Thymus (tissue), 11 donors: ENCODE data around the gene ABTB1. TPM values are rescaled to one million over a fixed set of nuclear protein-coding genes. Genes with fewer than 3 reads are reported as not detected.

Source experiments
- DNase-seq, 9 donors: peaks; one replicate each; pipeline ENCODE4 v3.0.0-alpha.2; 2013; ENCODE audit warnings: low spot score in 9 of 9, low read depth in 6 of 9, missing footprints in 1 of 9
- H3K27ac ChIP-seq, 2 donors: one replicate each; pipeline ENCODE4 v1.5.1; 2013; ENCODE audit warnings: control low read depth in 1 of 2, low read depth in 1 of 2, low read length in 1 of 2, mild to moderate bottlenecking in 1 of 2, moderate library complexity in 1 of 2
- H3K27me3 ChIP-seq, 2 donors: one replicate each; pipeline ENCODE4 v1.5.1; 2013; ENCODE audit warnings: low read length in 1 of 2; ENCODE audit not compliant: control insufficient read depth in 2 of 2, insufficient read depth in 1 of 2
- H3K36me3 ChIP-seq, 2 donors: one replicate each; pipeline ENCODE4 v1.5.1; 2013; ENCODE audit warnings: low read length in 1 of 2, mild to moderate bottlenecking in 1 of 2, moderate library complexity in 1 of 2; ENCODE audit not compliant: control insufficient read depth in 2 of 2, insufficient read depth in 2 of 2
- H3K4me1 ChIP-seq, 2 donors: one replicate each; pipeline ENCODE4 v1.5.1; 2013; ENCODE audit warnings: low read length in 2 of 2; ENCODE audit not compliant: control insufficient read depth in 2 of 2, insufficient read depth in 2 of 2
- H3K4me3 ChIP-seq, 2 donors: one replicate each; pipeline ENCODE4 v1.5.1; 2013; ENCODE audit warnings: low read length in 2 of 2, control low read depth in 1 of 2, mild to moderate bottlenecking in 1 of 2
- H3K9me3 ChIP-seq, 2 donors: one replicate each; pipeline ENCODE4 v1.5.1; 2013; ENCODE audit warnings: low read length in 1 of 2, mild to moderate bottlenecking in 1 of 2; ENCODE audit not compliant: control insufficient read depth in 2 of 2, insufficient read depth in 1 of 2
- WGBS: extraction: QIAGEN DNeasy Blood & Tissue Kit; methylation state at CpG from one replicate; pipeline ENCODE4 v1.1.7; 2013; 5-methylcytosine and 5-hydroxymethylcytosine counted together
- polyA plus RNA-seq: library from polyadenylated mRNA; stranded (reverse); fragments of 200-250 nt; gene quantifications from one replicate; pipeline ENCODE4 v1.2.3, GENCODE V29; 2013
- total RNA-seq: library from RNA; stranded (reverse); fragments of 120-200 nt; gene quantifications from one replicate; pipeline ENCODE4 v1.2.4, GENCODE V29; 2013
- donor health status: healthy.

ABTB1 gene
- total and polyA plus RNA-seq, 2 donors, result 7.6 to 130 TPM

GRCh38 chr3:127655641-127656040 is 17.1 kb upstream of the ABTB1 start:
- 93% methylated on average over 3 of the region's 3 CpGs for WGBS
- no peak for DNase-seq
- Histone ChIP-seq H3K4me1 (no peaks in the 10 kb centered on the region), H3K36me3 (no peaks in the 10 kb centered on the region), H3K27me3 (no peaks in the 10 kb centered on the region), H3K9me3 (no peaks in the 10 kb centered on the region), H3K4me3 (no peak overlapping the region), H3K27ac (no peak overlapping the region)

GRCh38 chr3:127656906-127657305 is 15.8 kb upstream of the ABTB1 start:
- peaks cover 0 to 3% of the 10 kb centered on the region in 2 donors for H3K36me3 ChIP-seq
- H3K9me3 ChIP-seq, result no peaks in the 10 kb centered on the region
- no peaks in the 10 kb centered on the region for H3K4me1 ChIP-seq
- no peak overlapping the region for H3K27ac ChIP-seq
- no peak for DNase-seq
- no peak overlapping the region for H3K4me3 ChIP-seq
- 98% methylated on average over 8 of the region's 8 CpGs for WGBS
- no peaks in the 10 kb centered on the region for H3K27me3 ChIP-seq

- H3K27ac ChIP-seq, result no peak overlapping the region
- 95% methylated on average over 1 of the region's 1 CpG for WGBS
- H3K36me3 ChIP-seq, result peaks cover 0 to 3% of the 10 kb centered on the region in 2 donors
- no peaks in the 10 kb centered on the region for H3K27me3 ChIP-seq
- H3K4me3 ChIP-seq, result no peak overlapping the region
- H3K9me3 ChIP-seq, result no peaks in the 10 kb centered on the region
- no peaks in the 10 kb centered on the region for H3K4me1 ChIP-seq
- no peak for DNase-seq
These were observed 14.5 kb upstream of the ABTB1 start for GRCh38 chr3:127658234-127658633.

- Histone ChIP-seq H3K4me3 (no peak overlapping the region), H3K27me3 (no peaks in the 10 kb centered on the region), H3K36me3 (peaks cover 0 to 3% of the 10 kb centered on the region in 2 donors), H3K4me1 (no peaks in the 10 kb centered on the region), H3K9me3 (no peaks in the 10 kb centered on the region), H3K27ac (no peak overlapping the region)
- 98% methylated on average over 10 of the region's 10 CpGs for whole genome bisulfite sequencing
- no peak for DNase-seq
These were observed 12.0 kb upstream of the ABTB1 start for GRCh38 chr3:127660621-127661251.

- no peaks in the 10 kb centered on the region for H3K9me3 ChIP-seq
- peaks cover 0 to 3% of the 10 kb centered on the region in 2 donors for H3K36me3 ChIP-seq
- WGBS, result 96% methylated on average over 5 of the region's 5 CpGs
- H3K27ac ChIP-seq, result no peak overlapping the region
- DNase-seq, result no peak
- no peak overlapping the region for H3K4me3 ChIP-seq
- H3K4me1 ChIP-seq, result no peaks in the 10 kb centered on the region
- H3K27me3 ChIP-seq, result no peaks in the 10 kb centered on the region
These were observed 11.2 kb upstream of the ABTB1 start for GRCh38 chr3:127661600-127661999.

GRCh38 chr3:127662001-127662469 is 10.7 kb upstream of the ABTB1 start:
- H3K4me1 ChIP-seq, result no peaks in the 10 kb centered on the region
- no peak overlapping the region for H3K27ac ChIP-seq
- 96% methylated on average over 11 of the region's 11 CpGs for WGBS
- H3K27me3 ChIP-seq, result no peaks in the 10 kb centered on the region
- no peak for DNase-seq
- no peaks in the 10 kb centered on the region for H3K9me3 ChIP-seq
- no peak overlapping the region for H3K4me3 ChIP-seq
- H3K36me3 ChIP-seq, result peaks cover 0 to 3% of the 10 kb centered on the region in 2 donors

GRCh38 chr3:127663151-127663550 is 9.6 kb upstream of the ABTB1 start:
- Histone ChIP-seq H3K4me1 (no peaks in the 10 kb centered on the region), H3K36me3 (peaks cover 0 to 3% of the 10 kb centered on the region in 2 donors), H3K27me3 (no peaks in the 10 kb centered on the region), H3K9me3 (no peaks in the 10 kb centered on the region), H3K27ac (no peak overlapping the region), H3K4me3 (no peak overlapping the region)
- 97% methylated on average over 5 of the region's 5 CpGs for WGBS
- no peak for DNase-seq

GRCh38 chr3:127665165-127665564 is 7.6 kb upstream of the ABTB1 start:
- WGBS, result 96% methylated on average over 2 of the region's 2 CpGs
- H3K9me3 ChIP-seq, result no peaks in the 10 kb centered on the region
- H3K4me1 ChIP-seq, result no peaks in the 10 kb centered on the region
- H3K27ac ChIP-seq, result no peak overlapping the region
- no peaks in the 10 kb centered on the region for H3K27me3 ChIP-seq
- peaks cover 0 to 3% of the 10 kb centered on the region in 2 donors for H3K36me3 ChIP-seq
- no peak overlapping the region for H3K4me3 ChIP-seq
- no peak for DNase-seq

GRCh38 chr3:127665586-127665985 is 7.2 kb upstream of the ABTB1 start:
- peaks cover 0 to 3% of the 10 kb centered on the region in 2 donors for H3K36me3 ChIP-seq
- WGBS, result 95% methylated on average over 3 of the region's 3 CpGs
- no peak overlapping the region for H3K27ac ChIP-seq
- H3K9me3 ChIP-seq, result no peaks in the 10 kb centered on the region
- DNase-seq, result no peak
- H3K4me1 ChIP-seq, result no peaks in the 10 kb centered on the region
- H3K4me3 ChIP-seq, result no peak overlapping the region
- no peaks in the 10 kb centered on the region for H3K27me3 ChIP-seq
